Neural cell (in vitro differentiated cells): Measurements from ENCODE around the gene HDAC9. TPM values are rescaled to one million over a fixed set of nuclear protein-coding genes. Genes with fewer than 3 reads are reported as not detected.

ENCODE experiments used
- H2AFZ ChIP-seq: fragments of 200-600, 300-800 bp; sonication (generic), shearing (Covaris generic); 2 replicates; pipeline ENCODE4 v1.6.0; 2014; ENCODE audit warnings: low read depth, mild to moderate bottlenecking, antibody characterized with exemption, low read length, moderate library complexity
- H3F3A ChIP-seq: fragments of 200-600 bp; shearing (Covaris generic); 2 replicates; pipeline ENCODE4 v1.6.1; 2016; ENCODE audit warnings: mild to moderate bottlenecking, moderate library complexity, mixed read lengths, antibody characterized with exemption, low read length; ENCODE audit not compliant: insufficient read depth, poor library complexity, severe bottlenecking
- H3K27ac ChIP-seq: fragments of 200-600, 300-800 bp; sonication (generic), shearing (Covaris generic); 2 replicates; pipeline ENCODE4 v1.5.1; 2014; ENCODE audit warnings: mild to moderate bottlenecking, low read length, moderate library complexity
- H3K27me3 ChIP-seq: fragments of 300-800, 200-600 bp; sonication (generic), shearing (Covaris generic); 2 replicates; pipeline ENCODE4 v1.6.0; 2014; ENCODE audit warnings: mild to moderate bottlenecking, low read depth, low read length, moderate library complexity; ENCODE audit not compliant: insufficient read depth
- H3K36me3 ChIP-seq: fragments of 300-800, 200-600 bp; sonication (generic), shearing (Covaris generic); 2 replicates; pipeline ENCODE4 v1.5.1; 2014; ENCODE audit warnings: mild to moderate bottlenecking, antibody characterized with exemption, low read length, moderate library complexity; ENCODE audit not compliant: insufficient read depth
- H3K4me2 ChIP-seq: fragments of 300-800, 200-600 bp; sonication (generic), shearing (Covaris generic); 2 replicates; pipeline ENCODE4 v1.6.0; 2014; ENCODE audit warnings: mild to moderate bottlenecking, low read length
- H3K4me3 ChIP-seq: fragments of 300-800, 200-600 bp; sonication (generic), shearing (Covaris generic); 2 replicates; pipeline ENCODE4 v1.5.1; 2014; ENCODE audit warnings: mild to moderate bottlenecking, low read length, moderate library complexity
- H3K79me2 ChIP-seq: fragments of 200-600 bp; shearing (Covaris generic); replicated peaks from 2 replicates; pipeline ENCODE4 v1.6.0; 2014; ENCODE audit warnings: mild to moderate bottlenecking, low read length, moderate library complexity; ENCODE audit not compliant: insufficient read depth
- H3K9ac ChIP-seq: fragments of 300-800, 200-600 bp; sonication (generic), shearing (Covaris generic); 2 replicates; pipeline ENCODE4 v1.6.1; 2016; ENCODE audit warnings: mild to moderate bottlenecking, low read length, mixed read lengths
- H3K9me2 ChIP-seq: fragments of 200-600 bp; shearing (Covaris generic); 2 replicates; pipeline ENCODE4 v1.6.1; 2016; ENCODE audit warnings: mild to moderate bottlenecking, low read length, mixed read lengths; ENCODE audit not compliant: insufficient read depth
- H3K9me3 ChIP-seq: fragments of 200-600, 300-800 bp; sonication (generic), shearing (Covaris generic); 2 replicates; pipeline ENCODE4 v1.6.1; 2016; ENCODE audit warnings: mild to moderate bottlenecking, mixed run types, low read length, moderate library complexity, mixed read lengths
- H4K20me1 ChIP-seq: fragments of 200-600 bp; shearing (Covaris generic); 2 replicates; pipeline ENCODE4 v1.6.1; 2016; ENCODE audit warnings: mild to moderate bottlenecking, mixed run types; ENCODE audit not compliant: insufficient read depth
- EP300 ChIP-seq: fragments of 450-650 bp; conservative IDR thresholded peaks from 2 replicates; pipeline ENCODE4 v1.6.1; 2014; ENCODE audit warnings: antibody characterized with exemption, mild to moderate bottlenecking, moderate library complexity; ENCODE audit not compliant: poor library complexity, severe bottlenecking
- EZH2 ChIP-seq: fragments of 200-600, 300-800 bp; shearing (Covaris generic), sonication (generic); IDR thresholded peaks from 2 replicates; pipeline ENCODE4 v1.6.1; 2014; ENCODE audit warnings: antibody characterized with exemption, low read length, borderline replicate concordance, mild to moderate bottlenecking; ENCODE audit not compliant: insufficient read depth, poor library complexity, severe bottlenecking
- MXI1 ChIP-seq: fragments of 450-650 bp; conservative IDR thresholded peaks from 2 replicates; pipeline ENCODE4 v1.6.1; 2014; ENCODE audit warnings: antibody characterized with exemption, mild to moderate bottlenecking; ENCODE audit not compliant: poor library complexity, severe bottlenecking
- POLR2AphosphoS5 ChIP-seq: IDR thresholded peaks from 2 replicates; pipeline ENCODE4 v1.6.1; 2012
- RAD21 ChIP-seq: fragments of 450-650 bp; conservative IDR thresholded peaks from 2 replicates; pipeline ENCODE4 v1.6.1; 2014; ENCODE audit warnings: antibody characterized with exemption, mild to moderate bottlenecking, moderate library complexity
- REST ChIP-seq: IDR thresholded peaks from 2 replicates; pipeline ENCODE4 v1.6.1; 2012; ENCODE audit warnings: borderline replicate concordance
- SMC3 ChIP-seq: fragments of 450-650 bp; conservative IDR thresholded peaks from 2 replicates; pipeline ENCODE4 v1.6.1; 2014; ENCODE audit warnings: antibody characterized with exemption, mild to moderate bottlenecking, moderate library complexity; ENCODE audit not compliant: poor library complexity
- TAF1 ChIP-seq: IDR thresholded peaks from 2 replicates; pipeline ENCODE4 v1.6.1; 2012; ENCODE audit warnings: low read depth
- polyA plus RNA-seq: library from polyadenylated mRNA; depleted of rRNA; stranded (reverse); fragments of >200 nt; gene quantifications from 2 replicates; pipeline ENCODE4 v1.2.3, GENCODE V29; 2014
- TF ChIP-seq, protein P1 (sequence below): fragments of 450-650 bp; IDR thresholded peaks from 2 replicates; pipeline ENCODE4 v1.5.1; 2014; ENCODE audit warnings: antibody characterized with exemption, mild to moderate bottlenecking, moderate library complexity; ENCODE audit not compliant: poor library complexity, severe bottlenecking

HDAC9 gene
- polyA plus RNA-seq, 1 donor from 2014 or later: 15.9 TPM

GRCh38 chr7:18473119-18473518 is 22.4 kb upstream of the HDAC9 start:
- Histone ChIP-seq H2AFZ (no peak overlapping the region), H3K9me2 (no peaks in the 10 kb centered on the region)

GRCh38 chr7:18474944-18475343 is 20.6 kb upstream of the HDAC9 start:
- TF ChIP-seq MXI1: no peak
- no peak overlapping the region for H3K9ac ChIP-seq
- no peak overlapping the region for H3K4me2 ChIP-seq
- no peak overlapping the region for H3K4me3 ChIP-seq
- H3F3A ChIP-seq: no peaks in the 10 kb centered on the region
- H3K27ac ChIP-seq: no peak overlapping the region
- no peaks in the 10 kb centered on the region for H3K27me3 ChIP-seq
- H3K79me2 ChIP-seq: no peaks in the 10 kb centered on the region
- H4K20me1 ChIP-seq: no peaks in the 10 kb centered on the region
- peaks cover 4% of the 10 kb centered on the region for H3K9me3 ChIP-seq
- H3K9me2 ChIP-seq: no peaks in the 10 kb centered on the region
- no peaks in the 10 kb centered on the region for H3K36me3 ChIP-seq
- H2AFZ ChIP-seq: no peak overlapping the region

More at GRCh38 chr7:18473119-18473518, 22.4 kb upstream of the HDAC9 start:
- Histone ChIP-seq H3K9ac (no peak overlapping the region), H3K27me3 (no peaks in the 10 kb centered on the region), H4K20me1 (no peaks in the 10 kb centered on the region), H3K4me3 (no peak overlapping the region), H3K36me3 (no peaks in the 10 kb centered on the region), H3K9me3 (peaks cover 4% of the 10 kb centered on the region), H3K4me2 (no peak overlapping the region), H3K27ac (no peak overlapping the region), H3K79me2 (no peaks in the 10 kb centered on the region), H3F3A (no peaks in the 10 kb centered on the region)
- no peak for TF ChIP-seq SMC3
- TF ChIP-seq, protein P1, sequence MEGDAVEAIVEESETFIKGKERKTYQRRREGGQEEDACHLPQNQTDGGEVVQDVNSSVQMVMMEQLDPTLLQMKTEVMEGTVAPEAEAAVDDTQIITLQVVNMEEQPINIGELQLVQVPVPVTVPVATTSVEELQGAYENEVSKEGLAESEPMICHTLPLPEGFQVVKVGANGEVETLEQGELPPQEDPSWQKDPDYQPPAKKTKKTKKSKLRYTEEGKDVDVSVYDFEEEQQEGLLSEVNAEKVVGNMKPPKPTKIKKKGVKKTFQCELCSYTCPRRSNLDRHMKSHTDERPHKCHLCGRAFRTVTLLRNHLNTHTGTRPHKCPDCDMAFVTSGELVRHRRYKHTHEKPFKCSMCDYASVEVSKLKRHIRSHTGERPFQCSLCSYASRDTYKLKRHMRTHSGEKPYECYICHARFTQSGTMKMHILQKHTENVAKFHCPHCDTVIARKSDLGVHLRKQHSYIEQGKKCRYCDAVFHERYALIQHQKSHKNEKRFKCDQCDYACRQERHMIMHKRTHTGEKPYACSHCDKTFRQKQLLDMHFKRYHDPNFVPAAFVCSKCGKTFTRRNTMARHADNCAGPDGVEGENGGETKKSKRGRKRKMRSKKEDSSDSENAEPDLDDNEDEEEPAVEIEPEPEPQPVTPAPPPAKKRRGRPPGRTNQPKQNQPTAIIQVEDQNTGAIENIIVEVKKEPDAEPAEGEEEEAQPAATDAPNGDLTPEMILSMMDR: no peak
- no peak for TF ChIP-seq RAD21
- TF ChIP-seq TAF1: no peak
- TF ChIP-seq MXI1: no peak
- no peak for TF ChIP-seq EP300
- no peak for TF ChIP-seq POLR2AphosphoS5
- TF ChIP-seq EZH2: no peak
- TF ChIP-seq REST: no peak

GRCh38 chr7:18475488-18475887 is 20.1 kb upstream of the HDAC9 start:
- no peaks in the 10 kb centered on the region for H3K79me2 ChIP-seq
- H3K4me2 ChIP-seq: no peak overlapping the region
- H3K9me3 ChIP-seq: peaks cover 4% of the 10 kb centered on the region
- H3K4me3 ChIP-seq: no peak overlapping the region
- H3K36me3 ChIP-seq: no peaks in the 10 kb centered on the region
- H3F3A ChIP-seq: no peaks in the 10 kb centered on the region
- no peak for TF ChIP-seq POLR2AphosphoS5
- no peak for TF ChIP-seq MXI1
- TF ChIP-seq SMC3: no peak
- H3K27ac ChIP-seq: no peak overlapping the region
- H3K9me2 ChIP-seq: no peaks in the 10 kb centered on the region
- H2AFZ ChIP-seq: no peak overlapping the region
- no peaks in the 10 kb centered on the region for H4K20me1 ChIP-seq
- no peak overlapping the region for H3K9ac ChIP-seq
- no peaks in the 10 kb centered on the region for H3K27me3 ChIP-seq
